Esophagus squamous epithelium (tissue), 5 donors: ENCODE results near the gene IQGAP2. TPM values are rescaled to one million over a fixed set of nuclear protein-coding genes. Genes with fewer than 3 reads are reported as not detected.

Source experiments
- DNase-seq: peaks from one replicate; lab custom pipeline; 2025; lab: John Stamatoyannopoulos, UW
- H3K27ac ChIP-seq, 4 donors: fragments of 200-600 bp; sonication (generic); one replicate each; pipeline ENCODE4 v1.5.1; 2016 to 2019; ENCODE audit warnings: mild to moderate bottlenecking in 1 of 4
- H3K27me3 ChIP-seq, 4 donors: fragments of 200-600 bp; sonication (generic); 1 replicate in 3 of 4; 2 replicates in 1 of 4; pipeline versions ENCODE4 v1.5.1 to v1.6.0; 2017 to 2021; ENCODE audit warnings: antibody characterized with exemption in 1 of 4
- H3K36me3 ChIP-seq, 3 donors: fragments of 200-600 bp; sonication (generic); one replicate each; pipeline ENCODE4 v1.5.1; 2016 to 2019
- H3K4me1 ChIP-seq, 3 donors: fragments of 200-600 bp; sonication (generic); one replicate each; pipeline ENCODE4 v1.5.1; 2017 to 2019
- H3K4me3 ChIP-seq, 4 donors: fragments of 200-600 bp; sonication (generic); 1 replicate in 3 of 4; 2 replicates in 1 of 4; pipeline ENCODE4 v1.5.1; 2016 to 2019; ENCODE audit warnings: mild to moderate bottlenecking in 2 of 4, moderate library complexity in 1 of 4
- H3K9me3 ChIP-seq, 3 donors: fragments of 200-600 bp; sonication (generic); one replicate each; pipeline ENCODE4 v1.5.1; 2016 to 2019
- CTCF ChIP-seq, 6 experiments: fragments of 450-650 bp in 4 of 6; fragments of 200-600 bp in 2 of 6; sonication (generic) in 2 of 6; IDR thresholded peaks; one replicate each; pipeline ENCODE4 v1.5.1; 2016 to 2019; ENCODE audit warnings: antibody characterized with exemption in 6 of 6, mild to moderate bottlenecking in 4 of 6, moderate library complexity in 4 of 6
- POLR2A ChIP-seq, 4 donors: fragments of 450-650 bp; IDR thresholded peaks; one replicate each; pipeline ENCODE4 v1.6.1; 2017; ENCODE audit warnings: antibody characterized with exemption in 4 of 4, mild to moderate bottlenecking in 4 of 4, moderate library complexity in 3 of 4
- WGBS, 2 donors: methylation state at CpG; one replicate each; pipeline ENCODE4 v1.1.5; 2018; 5-methylcytosine and 5-hydroxymethylcytosine counted together
- intact Hi-C: fragments of 100-400 bp; cut with DNase I; formaldehyde crosslinking; loops from one replicate; pipeline ENCODE4 v1.15.0; 2022
- total RNA-seq, 4 donors: library from RNA; depleted of rRNA; stranded (reverse); fragments of >200 nt; gene quantifications; one replicate each; pipeline ENCODE4 v1.1.0, GENCODE V29; 2016
- donor health status: DM: yes; HTN: yes; CAD: no.

The IQGAP2 gene
- total RNA-seq, 4 donors from 2014 or later = 3.0 to 16.6 (median 5.9) TPM

- 68 to 76% methylated on average over 3 of the region's 3 CpGs for WGBS, 2 donors
- H3K27ac ChIP-seq = no peak overlapping the region
- no peak overlapping the region for H3K4me3 ChIP-seq
- no peaks in the 10 kb centered on the region for H3K9me3 ChIP-seq
- no peaks in the 10 kb centered on the region for H3K27me3 ChIP-seq
- H3K4me1 ChIP-seq = peaks cover 0 to 24% (median 0%) of the 10 kb centered on the region in 3 donors
- intact Hi-C loops = no loop called here
- H3K36me3 ChIP-seq = no peaks in the 10 kb centered on the region
- DNase-seq = no peak
- TF ChIP-seq CTCF (IDR thresholded peaks at IDR 0.05) (no peak), POLR2A (IDR thresholded peaks at IDR 0.05) (no peak)
Observed at GRCh38 chr5:76469656-76470290, 66.7 kb downstream of the IQGAP2 start.

GRCh38 chr5:76470976-76471375 is 67.9 kb downstream of the IQGAP2 start:
- no peak for DNase-seq
- Histone ChIP-seq H3K4me3 (no peak overlapping the region), H3K9me3 (no peaks in the 10 kb centered on the region), H3K36me3 (no peaks in the 10 kb centered on the region), H3K4me1 (peaks cover 0 to 29% (median 0%) of the 10 kb centered on the region in 3 donors), H3K27ac (no peak overlapping the region), H3K27me3 (no peaks in the 10 kb centered on the region)
- intact Hi-C loops = no loop called here
- WGBS, 2 donors = 29 to 46% methylated on average over 3 of the region's 3 CpGs
- TF ChIP-seq POLR2A (IDR thresholded peaks at IDR 0.05) = no peak
- no peak for TF ChIP-seq CTCF (IDR thresholded peaks at IDR 0.05)

- WGBS, 2 donors = 14 to 21% methylated on average over 1 of the region's 1 CpG
- no peak overlapping the region for H3K27ac ChIP-seq
Observed at GRCh38 chr5:76471406-76471805, 68.3 kb downstream of the IQGAP2 start.

GRCh38 chr5:76471987-76472334 is 68.9 kb downstream of the IQGAP2 start:
- intact Hi-C loops = no loop called here
- TF ChIP-seq POLR2A (IDR thresholded peaks at IDR 0.05) (no peak), CTCF (IDR thresholded peaks at IDR 0.05) (no peak)
- 45 to 71% methylated on average over 5 to 6 of the region's 6 CpGs for WGBS, 2 donors
- Histone ChIP-seq H3K9me3 (no peaks in the 10 kb centered on the region), H3K27me3 (no peaks in the 10 kb centered on the region), H3K4me3 (no peak overlapping the region), H3K4me1 (peaks cover 0 to 33% (median 0%) of the 10 kb centered on the region in 3 donors), H3K36me3 (no peaks in the 10 kb centered on the region), H3K27ac (peak overlapping the region in 2 of 4 donors; percentile 29 to 44)
- no peak for DNase-seq

More at GRCh38 chr5:76471406-76471805, 68.3 kb downstream of the IQGAP2 start:
- no peak for DNase-seq
- Histone ChIP-seq H3K27me3 (no peaks in the 10 kb centered on the region), H3K36me3 (no peaks in the 10 kb centered on the region), H3K4me3 (no peak overlapping the region), H3K9me3 (no peaks in the 10 kb centered on the region), H3K4me1 (peaks cover 0 to 33% (median 0%) of the 10 kb centered on the region in 3 donors)
- no peak for TF ChIP-seq POLR2A (IDR thresholded peaks at IDR 0.05)
- no peak for TF ChIP-seq CTCF (IDR thresholded peaks at IDR 0.05)
- intact Hi-C loops = no loop called here

GRCh38 chr5:76472335-76473008 is 69.4 kb downstream of the IQGAP2 start:
- intact Hi-C loops = no loop called here
- TF ChIP-seq POLR2A (IDR thresholded peaks at IDR 0.05) = no peak

More at GRCh38 chr5:76472335-76473008, 69.4 kb downstream of the IQGAP2 start:
- H3K9me3 ChIP-seq = no peaks in the 10 kb centered on the region
- H3K36me3 ChIP-seq = no peaks in the 10 kb centered on the region
- no peaks in the 10 kb centered on the region for H3K27me3 ChIP-seq
- H3K4me1 ChIP-seq = peaks cover 0 to 33% (median 0%) of the 10 kb centered on the region in 3 donors
- WGBS, 2 donors = 41 to 46% methylated on average over 7 of the region's 7 CpGs
- H3K27ac ChIP-seq = peak overlapping the region in 2 of 4 donors; percentile 29 to 44
- DNase-seq = no peak
- no peak overlapping the region for H3K4me3 ChIP-seq
